Activated CD8-positive, alpha-beta memory T cell treated with anti-CD3 and anti-CD28 coated beads, Interleukin-2, amount 50 U/mL, for 4 hours (primary cell): Measurements from ENCODE around the gene MLH1.
"Not testable (repeated sequence)": the region's sequence is repeated elsewhere in the genome, so short reads cannot be mapped to it uniquely, and the experiment has no call there.

Experiments
- DNase-seq: peaks from one replicate; pipeline ENCODE4 v3.0.0-alpha.2; 2020

The MLH1 gene

DNA sequence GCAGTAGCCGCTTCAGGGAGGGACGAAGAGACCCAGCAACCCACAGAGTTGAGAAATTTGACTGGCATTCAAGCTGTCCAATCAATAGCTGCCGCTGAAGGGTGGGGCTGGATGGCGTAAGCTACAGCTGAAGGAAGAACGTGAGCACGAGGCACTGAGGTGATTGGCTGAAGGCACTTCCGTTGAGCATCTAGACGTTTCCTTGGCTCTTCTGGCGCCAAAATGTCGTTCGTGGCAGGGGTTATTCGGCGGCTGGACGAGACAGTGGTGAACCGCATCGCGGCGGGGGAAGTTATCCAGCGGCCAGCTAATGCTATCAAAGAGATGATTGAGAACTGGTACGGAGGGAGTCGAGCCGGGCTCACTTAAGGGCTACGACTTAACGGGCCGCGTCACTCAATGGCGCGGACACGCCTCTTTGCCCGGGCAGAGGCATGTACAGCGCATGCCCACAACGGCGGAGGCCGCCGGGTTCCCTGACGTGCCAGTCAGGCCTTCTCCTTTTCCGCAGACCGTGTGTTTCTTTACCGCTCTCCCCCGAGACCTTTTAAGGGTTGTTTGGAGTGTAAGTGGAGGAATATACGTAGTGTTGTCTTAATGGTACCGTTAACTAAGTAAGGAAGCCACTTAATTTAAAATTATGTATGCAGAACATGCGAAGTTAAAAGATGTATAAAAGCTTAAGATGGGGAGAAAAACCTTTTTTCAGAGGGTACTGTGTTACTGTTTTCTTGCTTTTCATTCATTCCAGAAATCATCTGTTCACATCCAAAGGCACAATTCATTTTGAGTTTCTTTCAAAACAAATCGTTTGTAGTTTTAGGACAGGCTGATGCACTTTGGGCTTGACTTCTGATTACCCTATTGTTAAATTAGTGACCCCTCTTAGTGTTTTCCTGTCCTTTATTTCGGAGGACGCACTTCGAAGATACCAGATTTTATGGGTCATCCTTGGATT lies at the start of gene MLH1:
MLH1 (plus strand) TSS at position 193 of the 958 bp plus-strand sequence; CDS start at position 223, 30 bp downstream.
- DNase-seq = peak; percentile 97

DNA sequence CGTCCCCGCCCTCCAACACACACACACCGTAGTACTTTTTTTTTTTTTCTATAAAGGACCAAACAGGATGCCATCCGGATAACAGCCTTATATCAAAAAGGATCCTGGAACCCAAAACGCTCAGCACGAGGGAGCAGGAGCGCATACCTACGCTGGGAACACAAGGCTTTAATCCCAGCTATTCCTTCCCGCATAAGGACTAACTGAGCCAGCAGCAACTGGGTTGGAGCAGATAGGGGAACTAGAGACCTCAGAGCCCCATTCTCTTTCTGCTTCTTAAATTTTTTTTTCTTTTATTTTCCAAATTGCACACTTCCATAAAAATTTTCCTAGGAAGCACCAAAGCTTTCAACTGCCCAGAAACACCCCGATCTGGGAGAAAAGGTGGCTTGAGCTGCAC lies 49.7 kb upstream of the MLH1 start:
- DNase-seq = no peak

DNA sequence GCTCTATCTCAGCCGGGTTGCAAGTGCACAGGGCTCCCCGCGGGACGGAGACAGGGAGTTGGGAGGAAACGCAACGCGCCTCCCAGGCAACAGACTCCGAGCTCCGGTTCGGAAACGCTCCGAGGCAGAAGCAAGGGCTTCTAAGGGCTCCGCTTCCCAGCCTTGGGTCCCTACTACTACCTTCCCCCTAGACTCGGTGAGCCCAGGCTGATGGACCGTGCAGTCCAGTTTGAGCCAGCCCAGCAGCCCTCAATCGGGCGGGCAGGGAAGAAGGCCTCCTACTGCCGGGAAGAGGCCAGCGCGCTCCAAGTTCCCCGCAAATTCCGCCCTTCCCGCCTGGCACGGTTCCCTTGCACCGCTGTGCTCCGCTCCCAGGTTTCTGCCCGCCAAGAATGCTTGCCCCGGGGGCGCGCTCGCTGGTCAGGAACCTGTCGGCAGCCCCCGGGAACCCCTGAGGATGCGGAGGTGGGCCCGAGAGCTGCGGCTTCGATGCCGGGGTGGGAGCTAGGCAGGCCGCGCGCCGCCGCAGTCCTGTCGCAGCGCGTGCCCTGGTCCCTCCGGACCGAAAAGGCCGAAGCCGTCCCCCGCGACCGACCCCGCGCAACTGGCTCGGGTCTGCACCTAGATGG lies 49.2 kb upstream of the MLH1 start:
- peak; percentile 37 for DNase-seq

DNA sequence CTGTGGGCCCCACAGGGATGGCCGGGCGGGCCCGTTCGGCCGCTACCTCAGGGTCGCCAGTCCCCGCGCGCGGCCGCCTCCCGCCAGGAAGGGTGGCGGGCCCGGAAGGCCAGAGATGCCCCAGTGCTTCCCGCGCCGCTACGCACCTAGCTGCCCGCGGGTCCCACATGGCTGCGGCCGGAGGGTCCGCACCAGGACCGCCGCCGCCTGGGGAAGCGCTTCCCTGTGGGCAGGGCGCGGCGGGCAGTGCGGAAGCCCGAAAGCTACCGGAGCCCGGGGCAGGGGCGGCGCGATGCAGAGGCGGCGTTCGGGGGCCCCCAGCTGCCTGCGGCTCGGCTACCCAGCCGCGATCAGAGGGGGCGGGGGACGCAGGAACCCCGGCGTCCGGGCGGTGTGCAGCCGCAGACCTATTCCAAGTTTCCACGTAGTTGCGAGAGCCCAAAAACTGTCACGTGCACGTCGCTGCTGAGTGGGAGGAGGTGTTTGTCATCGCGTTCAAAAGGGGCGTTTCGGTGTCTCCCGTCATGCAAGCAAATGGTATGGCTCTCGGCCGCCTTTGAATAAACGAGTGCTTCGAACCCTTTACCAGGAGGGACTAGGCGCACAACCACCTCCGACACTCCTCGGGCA lies 48.6 kb upstream of the MLH1 start, which contains the start of gene TRANK1:
TRANK1 (minus strand) TSS at position 414 of the 630 bp plus-strand sequence; CDS start at position 169, 245 bp downstream.
- DNase-seq = peak; percentile 84

DNA sequence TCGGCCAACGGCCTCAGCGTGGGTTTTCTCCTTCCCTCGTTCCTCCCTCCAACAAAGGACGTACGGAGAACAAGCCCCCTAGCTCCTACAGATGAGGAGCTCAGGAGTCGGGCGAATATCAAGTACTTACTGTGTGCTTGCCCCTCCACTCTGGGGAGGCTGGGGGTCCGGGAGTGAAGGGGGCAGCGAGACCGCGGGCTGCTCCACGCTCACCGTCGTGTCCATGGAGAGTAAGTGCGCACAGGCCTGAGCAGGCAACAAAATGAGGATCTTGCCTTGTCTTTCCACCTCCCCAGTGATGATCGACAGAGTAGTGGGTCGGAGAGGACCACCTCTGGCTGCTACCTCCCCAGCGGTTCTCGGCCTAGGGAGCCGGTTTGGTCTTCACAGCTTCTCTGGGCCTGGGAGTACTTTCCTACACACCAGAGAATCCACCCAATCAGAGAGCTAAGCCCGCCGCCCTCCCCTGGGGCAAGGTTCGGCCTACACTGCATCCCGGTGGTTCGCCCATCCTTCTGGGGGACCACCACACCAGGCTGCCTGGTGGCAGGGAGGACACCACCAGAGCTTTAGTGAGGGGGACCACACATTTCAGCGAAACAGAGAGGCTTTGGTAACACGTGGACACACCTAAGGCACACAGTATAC lies 47.9 kb upstream of the MLH1 start:
- no peak for DNase-seq

DNA sequence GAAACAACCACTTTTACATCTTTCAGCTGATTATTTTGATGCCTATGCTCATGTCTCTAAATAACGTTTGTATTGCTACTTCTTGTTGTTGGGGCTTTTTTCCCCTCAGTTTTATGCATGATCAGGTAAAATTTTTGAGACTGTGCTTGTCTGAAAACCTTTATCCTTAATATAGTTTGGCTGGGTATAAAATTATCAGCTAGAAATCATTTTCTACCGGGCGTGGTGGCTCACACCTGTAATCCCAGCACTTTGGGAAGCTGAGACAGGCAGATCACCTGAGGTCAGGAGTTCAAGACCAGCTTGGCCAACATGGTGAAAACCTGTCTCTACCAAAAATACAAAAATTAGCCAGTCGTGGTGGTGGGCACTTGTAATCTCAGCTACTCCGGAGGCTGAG lies 45.5 kb upstream of the MLH1 start:
- not testable (repeated sequence) for DNase-seq

DNA sequence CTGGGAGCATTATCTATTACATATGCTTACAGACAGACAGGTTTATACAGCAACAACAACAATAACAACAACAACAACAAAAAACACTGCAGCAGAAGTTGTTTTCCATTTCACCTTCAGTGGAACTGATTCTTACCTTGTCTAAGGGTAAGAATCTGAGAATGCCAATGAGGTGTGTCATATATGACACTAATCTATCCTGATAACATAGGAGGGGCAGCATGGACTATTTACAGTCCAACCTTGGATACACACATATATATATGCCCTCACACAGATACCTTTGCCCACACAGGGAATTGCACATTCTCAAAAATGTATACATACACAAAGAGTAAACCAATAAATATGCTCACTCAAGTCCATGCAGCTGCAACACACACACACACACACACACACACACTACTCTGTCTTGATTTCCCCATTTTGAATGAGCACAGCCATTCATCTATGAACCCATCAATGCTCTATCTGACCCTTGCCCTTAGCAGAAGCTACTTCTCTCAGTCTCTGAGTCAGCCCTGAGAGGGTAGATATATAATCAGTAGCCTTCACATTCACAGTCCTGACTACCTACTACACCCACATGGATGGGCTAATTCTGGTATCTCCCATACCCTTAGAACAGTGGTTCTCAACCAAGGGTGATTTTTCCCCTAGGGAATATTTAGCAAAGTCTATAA lies 38.7 kb upstream of the MLH1 start:
- no peak for DNase-seq

DNA sequence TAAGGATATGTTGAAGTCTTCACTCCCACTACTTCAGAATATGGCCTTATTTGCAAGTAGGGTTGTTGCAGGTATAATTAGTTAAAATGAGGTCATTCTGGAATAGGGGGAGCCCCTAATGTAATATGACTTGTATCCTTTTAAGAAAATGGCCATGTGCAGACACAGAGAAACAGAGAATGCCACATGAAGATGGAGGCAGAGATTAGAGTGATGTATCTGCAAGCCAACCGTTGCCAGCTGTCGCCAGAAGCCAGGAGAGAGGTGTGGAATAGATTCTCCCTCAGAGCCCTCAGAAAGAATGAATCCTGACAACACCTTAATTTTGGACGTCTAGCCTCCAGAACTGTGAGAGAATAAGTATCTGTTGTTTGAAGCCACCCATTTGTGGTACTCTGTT lies 37.2 kb upstream of the MLH1 start:
- no peak for DNase-seq

DNA sequence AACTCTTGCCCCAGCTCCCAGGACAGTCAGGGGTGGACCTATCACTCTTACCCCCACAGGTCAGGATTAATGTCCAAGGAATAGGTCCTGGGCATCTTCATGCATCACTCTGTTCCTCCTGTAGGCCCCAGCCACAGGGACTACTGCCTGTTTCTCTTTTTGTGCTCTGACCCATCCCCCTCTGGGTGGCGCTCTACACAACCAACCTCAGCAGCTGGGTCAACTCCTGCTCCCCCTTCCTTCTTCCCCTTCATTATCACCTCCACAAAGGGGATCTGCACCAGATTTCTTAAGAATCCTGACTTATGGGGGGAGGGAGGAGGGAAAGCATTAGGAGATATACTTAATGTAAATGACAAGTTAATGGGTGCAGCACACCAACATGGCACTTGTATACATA lies 36.3 kb upstream of the MLH1 start:
- no peak for DNase-seq

DNA sequence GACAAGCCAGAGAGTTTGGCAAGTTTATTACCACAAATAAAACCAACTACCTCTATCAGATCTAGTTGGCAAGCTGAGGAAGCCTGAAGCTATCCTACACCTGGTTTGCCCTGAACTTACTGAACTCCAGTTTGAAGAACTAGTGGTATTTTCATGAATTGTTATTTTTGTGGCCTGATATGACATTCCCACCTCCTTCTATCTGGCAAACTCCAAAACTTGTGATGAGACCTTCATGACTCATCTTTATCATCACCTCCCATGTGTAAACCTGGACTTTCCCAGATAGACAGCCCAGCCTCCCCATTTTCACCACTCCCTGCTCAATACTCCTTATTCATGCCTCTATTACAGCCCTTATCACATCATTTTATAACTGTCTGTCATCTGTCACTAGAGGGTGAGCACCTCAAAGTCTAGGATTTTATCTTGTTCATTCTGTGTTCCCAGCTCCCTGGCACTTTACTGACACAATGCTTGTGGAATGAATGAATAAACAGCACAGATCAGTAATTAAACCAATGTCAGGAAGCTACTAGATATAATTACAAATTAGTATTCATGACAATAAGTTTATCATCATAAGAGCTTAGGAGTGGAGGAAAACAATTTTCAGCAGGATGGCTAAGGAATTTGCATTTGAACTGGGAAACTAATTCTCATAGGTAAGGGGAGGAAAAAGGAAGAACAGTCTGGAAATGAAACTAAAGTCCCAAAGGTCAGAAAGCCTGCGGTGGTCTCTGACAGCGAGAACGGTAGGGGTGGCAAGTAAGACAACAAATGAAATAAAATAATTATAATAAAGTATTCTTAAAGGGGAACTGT lies 35.2 kb upstream of the MLH1 start:
- DNase-seq = no peak

DNA sequence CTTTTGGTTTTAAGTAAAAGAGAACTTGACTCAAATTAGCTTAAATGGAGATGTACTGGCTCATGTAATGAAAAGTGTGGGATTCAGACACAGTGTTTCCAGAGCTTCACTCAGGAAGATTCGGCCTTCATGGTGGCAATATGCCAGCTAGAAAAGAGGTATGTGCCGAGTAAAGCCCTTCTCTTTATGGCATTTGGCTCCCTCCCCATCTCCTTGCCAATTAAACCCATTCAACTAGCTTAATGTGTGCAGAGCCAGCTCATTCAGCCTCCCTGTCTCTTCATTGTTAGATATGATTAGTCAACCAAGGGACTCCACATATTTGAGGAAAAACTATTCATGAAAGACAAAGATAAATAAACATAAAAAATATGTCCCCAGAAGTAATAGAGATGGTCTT lies 33.5 kb upstream of the MLH1 start:
- DNase-seq = no peak

DNA sequence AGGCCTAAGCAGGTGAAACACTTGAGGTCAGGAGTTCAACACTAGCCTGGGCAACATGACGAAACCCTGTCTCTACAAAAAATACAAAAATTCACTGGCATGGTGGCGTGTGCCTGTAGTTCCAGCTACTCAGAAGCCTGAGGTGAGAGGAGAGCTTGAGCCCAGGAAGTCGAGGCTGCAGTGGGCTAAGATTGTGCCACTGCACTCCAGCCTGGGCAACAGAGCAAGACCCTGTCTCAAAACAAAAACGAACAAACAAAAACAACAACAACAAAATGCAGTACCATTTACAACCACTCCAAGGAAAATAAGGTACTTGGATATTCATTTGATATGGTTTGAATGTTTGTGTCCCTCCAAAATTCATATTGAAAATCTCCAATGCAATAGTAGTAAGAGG lies 32.8 kb upstream of the MLH1 start:
- no peak for DNase-seq

DNA sequence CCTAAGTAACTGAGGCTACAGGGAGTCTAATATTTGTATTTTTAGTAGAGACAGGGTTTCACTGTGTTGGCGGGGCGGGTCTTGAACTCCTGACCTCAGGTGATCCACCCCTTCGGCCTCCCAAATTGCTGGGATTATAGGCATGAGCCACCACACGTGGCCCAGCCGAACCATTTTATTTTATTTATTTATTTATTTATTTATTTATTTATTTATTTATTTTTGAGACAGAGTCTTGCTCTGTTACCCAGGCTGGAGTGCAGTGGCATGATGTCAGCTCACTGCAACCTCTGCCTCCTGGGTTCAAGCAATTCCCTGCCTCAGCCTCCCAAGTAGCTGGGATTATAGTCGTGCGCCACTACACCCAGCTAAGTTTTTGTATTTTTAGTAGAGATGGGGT lies 30.3 kb upstream of the MLH1 start:
- not testable (repeated sequence) for DNase-seq

DNA sequence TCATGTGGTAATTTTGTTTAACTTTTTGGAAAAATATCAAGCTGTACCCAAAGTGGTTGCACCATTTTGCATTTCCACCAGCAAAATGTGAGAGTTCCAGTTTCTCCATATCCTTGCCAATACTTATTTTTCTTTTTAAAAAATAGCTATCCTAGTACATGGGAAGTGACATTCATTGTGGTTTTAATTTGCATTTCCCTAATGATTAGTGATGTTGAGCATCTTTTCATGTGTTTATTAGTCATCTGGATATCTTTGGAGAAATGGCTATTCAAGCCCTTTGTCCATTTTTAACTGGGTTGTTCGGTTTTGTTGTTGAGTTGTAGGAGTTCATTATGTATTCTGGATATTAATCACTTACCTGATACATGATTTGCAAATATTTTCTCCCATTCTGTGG lies 29.0 kb upstream of the MLH1 start:
- DNase-seq = no peak

DNA sequence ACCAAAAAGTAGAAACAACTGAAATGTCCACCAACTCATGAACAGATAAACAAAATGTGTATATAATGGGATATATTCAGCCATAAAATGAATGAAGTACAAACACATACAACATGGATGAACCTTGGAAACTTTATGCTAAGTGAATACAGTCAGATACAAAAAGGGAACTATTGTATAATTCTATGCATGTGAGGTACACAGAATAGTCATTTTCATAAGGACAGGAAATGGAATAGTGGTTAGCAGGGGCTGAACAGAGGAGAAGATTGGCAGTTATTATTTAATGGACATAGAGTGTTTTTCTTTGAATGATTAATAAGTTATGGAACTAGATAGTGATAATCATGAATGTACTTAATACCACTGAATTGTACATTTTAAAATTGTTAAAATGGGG lies 28.5 kb upstream of the MLH1 start:
- DNase-seq = no peak

DNA sequence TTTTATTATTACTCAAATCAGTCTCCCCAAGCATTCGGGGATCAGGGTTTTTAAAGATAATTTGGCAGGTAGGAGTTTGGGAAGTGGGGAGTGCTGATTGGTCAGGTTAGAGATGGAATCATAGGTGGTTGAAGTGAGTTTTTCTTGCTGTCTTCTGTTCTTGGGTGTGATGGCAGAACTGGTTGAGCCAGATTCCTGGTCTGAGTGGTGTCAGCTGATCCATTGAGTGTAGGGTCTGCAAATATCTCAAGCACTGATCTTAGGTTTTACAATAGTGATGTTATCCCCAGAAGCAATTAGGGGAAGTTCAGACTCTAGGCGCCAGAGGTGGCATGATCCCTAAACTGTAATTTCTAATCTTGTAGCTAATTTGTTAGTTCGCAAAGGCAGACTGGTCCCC lies 27.9 kb upstream of the MLH1 start:
- DNase-seq = no peak

DNA sequence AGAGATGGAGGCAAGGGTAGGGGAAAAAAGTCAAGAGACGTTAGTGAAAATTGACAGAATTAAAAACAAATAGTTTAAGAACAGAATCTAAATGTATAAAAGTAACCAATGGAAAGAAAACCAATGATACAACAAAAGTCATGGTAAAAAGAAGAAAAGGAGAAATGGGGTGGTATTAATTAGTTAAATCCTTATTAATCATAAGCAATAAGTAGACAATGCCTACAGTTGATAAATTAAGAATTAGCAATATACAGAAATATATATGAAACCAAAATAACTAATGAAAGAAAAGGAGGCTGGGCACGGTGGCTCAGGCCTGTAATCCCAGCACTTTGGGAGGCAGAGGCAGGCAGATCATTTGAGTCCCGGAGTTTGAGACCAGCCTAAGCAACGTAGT lies 24.2 kb upstream of the MLH1 start:
- no peak for DNase-seq

DNA sequence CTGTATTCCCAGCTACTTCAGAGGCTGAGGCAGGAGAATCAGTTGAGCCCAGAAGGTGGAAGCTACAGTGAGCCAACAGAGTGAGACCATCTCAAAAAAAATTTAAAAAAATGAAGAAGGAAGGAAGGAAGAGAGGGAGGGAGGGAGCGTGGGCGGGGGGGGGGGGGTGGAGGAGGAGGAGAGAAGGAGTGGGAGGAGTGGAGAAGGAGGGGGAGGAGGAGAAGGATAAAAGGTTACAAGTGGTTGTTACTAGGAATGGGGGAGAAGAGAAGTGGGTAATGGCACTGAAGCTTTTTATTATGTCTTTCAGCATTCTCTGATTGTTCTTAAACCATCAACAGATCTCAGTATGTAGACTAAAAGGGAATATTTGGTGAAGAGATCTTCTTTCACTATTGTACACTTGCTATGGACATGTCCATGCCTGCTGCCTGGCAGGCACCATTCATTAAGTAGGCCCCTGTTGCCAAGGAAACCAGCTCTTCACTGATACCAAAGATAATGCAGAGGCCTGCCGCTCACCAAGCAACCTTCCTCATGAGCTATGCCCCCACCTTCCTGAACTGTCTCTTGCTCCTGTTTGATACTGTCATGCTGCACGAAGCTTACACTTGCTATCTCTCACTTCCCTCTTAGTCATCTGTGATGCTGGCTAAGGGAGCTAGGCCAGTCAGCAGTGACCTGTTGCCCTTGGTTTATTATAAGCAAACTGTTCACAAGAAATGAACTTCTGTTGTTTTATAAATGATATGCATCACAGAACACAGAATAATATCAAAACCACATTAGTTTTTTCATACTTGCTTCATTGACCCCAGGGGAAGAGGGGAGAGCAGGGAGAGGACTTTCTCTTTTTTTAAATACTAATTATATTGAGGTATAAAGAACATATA lies 23.5 kb upstream of the MLH1 start:
- DNase-seq = no peak

DNA sequence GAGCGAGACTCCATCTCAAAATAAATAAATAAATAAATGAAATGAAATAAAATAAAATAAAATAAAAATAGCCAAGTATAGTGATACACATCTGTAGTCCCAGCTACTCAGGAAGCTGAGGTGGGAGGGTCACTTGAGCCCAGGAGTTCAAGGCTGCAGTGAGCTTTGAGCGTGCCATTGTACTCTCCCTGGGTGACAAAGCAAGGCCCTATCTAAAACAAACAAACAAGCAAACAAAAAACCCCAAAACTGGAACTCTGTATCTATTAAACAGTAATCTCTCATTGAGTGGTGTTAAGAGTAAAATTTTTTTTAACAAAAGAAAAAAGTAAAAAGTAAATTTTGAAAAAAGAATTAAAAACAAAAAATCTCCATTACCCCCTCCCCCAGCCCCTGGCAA lies 21.2 kb upstream of the MLH1 start:
- DNase-seq = no peak

DNA sequence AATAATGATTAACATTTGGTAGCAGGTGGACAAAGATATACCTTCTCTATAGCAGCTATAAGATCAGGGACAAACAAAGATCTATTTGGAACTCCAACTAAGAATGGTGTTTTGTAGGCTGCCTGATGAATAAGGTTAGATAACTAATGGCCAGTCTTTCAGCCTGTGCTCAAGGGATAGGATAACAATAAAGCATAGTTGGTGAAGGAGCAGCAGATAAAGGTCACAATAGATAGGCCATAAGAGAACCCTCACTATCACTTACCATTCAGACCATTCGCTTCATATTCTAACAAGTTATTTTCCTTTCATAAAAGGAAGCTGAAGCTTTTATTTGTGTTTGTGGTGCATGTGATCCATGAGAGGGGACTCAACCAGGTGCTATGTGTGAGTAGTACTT lies 20.2 kb upstream of the MLH1 start:
- no peak for DNase-seq

DNA sequence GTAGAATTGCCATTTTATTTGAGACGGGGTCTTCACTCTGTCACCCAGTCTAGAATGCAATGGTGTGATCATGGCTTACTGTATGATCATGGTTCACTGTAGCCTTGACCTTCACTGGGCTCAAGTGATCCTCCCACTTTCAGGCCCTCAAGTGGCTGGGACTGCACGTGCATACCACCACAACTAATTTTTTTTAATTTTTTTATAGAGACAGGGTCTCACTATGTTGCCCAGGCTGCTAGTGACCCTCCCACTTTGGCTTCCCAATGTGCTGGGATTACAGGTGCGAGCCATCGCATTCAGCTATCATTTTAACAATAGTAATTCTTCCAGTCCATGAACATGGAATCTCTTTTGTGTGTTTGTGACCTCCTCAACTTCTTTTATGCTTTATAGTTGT lies 12.3 kb upstream of the MLH1 start:
- DNase-seq = no peak
